ENCODE results near the gene ZNF236.
A peak's percentile ranks its signal among the peaks of the same experiment; 100 is the strongest.

The ZNF236 gene

DNA sequence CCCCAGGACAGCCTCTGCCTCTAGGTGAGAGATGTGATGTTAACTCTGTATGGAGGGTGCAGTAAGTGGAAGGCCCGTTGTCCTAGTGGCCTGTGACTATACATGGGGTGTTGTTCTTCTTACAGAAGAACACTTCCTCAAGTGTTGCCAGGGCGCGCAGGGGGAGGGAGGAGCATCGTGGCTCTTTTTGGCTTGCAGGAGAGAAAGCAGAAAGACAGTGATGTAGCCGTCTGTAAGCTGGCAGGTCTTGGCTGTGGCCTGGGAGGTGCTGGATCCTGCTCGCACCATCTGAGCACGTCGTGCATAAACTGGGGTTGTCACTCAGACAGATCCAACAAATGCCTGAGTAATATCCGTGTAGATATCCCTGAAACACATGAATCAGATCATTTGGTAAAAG is 44.3 kb downstream of the ZNF236 start:
- DNase-seq: no peak

DNA sequence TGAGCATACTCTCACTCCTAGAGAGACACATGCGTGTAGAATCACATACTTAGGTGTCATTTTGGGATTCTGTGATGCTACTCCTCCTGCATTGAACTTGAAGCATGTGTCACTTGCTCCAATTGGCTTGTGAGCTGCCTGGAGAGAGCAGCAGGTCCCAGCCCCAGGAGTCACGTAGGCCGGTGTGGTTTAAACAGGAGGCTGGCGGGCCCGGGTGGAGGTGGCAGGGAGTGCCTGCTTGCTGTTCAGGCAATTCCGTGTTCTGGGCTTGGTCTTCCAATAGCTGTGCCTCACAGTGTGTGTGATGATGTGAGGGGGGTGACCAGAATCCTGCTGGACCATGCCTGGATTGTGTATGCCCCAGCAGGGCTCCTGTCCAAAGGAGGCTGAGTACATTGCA is 51.0 kb downstream of the ZNF236 start:
- DNase-seq: no peak

DNA sequence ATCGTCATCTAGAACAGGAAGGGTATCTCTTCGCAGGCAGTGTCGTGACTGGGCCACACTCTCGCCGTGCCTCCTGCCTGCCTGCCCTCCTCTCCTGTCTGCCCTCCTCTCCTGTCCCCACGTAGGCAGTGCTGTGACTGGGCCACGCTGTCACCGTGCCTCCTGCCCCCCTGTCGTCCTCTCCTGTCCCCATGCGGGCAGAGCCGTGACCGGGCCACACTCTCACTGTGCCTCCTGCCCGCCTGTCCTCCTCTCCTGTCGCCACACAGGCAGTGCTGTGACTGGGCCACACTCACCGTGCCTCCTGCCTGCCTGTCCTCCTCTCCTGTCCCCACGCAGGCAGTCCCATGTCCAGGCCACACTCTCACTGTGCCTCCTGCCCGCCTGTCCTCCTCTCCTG is 51.4 kb downstream of the ZNF236 start:
- no peak for DNase-seq

DNA sequence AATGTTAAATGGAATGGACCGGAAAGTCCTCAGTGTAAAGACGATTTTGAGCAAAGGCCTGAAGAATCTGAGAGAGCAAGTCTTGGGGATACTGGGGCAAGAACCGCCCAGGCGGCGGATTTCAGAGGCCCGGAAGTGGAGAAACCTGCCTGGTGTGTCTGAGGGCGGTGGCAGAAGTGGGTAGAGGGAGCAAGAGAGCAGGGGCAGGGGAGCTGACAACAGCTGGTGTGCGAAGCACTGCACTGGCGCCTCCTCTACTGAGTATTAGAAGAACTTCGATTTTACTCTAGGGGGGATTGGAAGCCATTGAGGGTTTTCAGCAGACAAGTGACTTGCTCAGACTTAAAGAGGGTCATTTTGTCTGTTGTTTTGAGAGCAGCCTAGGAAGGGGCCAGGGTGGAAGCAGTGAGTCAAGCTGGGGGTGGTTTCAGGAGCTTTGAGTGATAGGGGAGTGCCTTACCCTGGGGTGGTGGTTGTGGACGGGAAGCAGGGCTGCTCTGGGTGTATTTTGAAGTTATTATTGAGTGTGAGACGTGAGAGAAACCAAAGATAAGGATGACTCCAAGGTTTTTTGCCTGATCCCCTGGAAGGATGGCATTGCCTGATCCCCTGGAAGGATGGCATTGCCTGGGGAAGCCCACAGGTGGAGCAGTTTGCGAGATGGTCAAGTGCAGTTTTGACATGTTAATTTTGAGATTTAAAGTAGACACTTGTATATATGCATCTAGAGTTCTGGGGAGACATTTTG is 52.5 kb downstream of the ZNF236 start:
- no peak for DNase-seq

DNA sequence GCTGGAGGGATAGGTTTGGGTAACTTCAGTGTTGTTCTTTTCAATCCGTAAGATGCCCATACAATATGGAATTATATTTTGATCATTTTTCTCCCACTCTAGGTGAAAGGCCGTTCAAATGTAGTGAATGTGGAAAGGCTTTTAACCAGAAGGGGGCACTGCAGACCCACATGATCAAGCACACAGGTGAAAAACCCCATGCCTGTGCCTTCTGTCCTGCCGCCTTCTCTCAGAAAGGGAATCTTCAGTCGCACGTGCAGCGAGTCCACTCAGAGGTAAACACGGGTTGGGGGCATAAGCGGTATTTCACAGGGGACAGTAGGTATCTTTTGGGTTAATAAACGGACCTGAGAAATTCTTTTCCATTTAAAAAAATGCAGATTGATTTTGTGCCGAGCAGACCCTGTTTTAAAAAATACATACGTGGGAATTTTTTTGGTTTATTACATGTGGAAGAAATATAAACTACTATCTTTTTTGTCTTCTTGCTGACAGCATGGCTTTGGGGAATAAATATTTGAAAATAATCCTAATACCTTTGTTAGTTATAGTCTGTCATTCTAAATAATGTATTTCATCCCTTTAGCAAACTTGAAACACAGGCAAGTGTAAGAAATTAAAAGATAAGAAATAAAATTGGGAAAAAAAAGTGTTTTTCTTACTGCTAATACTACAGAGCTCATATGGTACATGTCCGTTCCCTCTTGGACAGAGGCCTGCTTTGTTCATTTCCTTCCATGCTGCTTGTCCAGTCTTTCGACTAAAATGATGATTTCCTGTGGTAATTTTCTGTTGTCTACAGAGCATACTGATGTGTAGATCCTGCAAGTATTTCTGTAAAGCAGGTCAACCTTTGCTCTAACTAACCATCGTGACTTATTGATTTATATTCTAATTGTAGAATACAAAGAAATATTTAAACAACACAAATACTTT is 53.3 kb downstream of the ZNF236 start:
- peak in 1 of 2 donors; percentile 23 for DNase-seq

DNA sequence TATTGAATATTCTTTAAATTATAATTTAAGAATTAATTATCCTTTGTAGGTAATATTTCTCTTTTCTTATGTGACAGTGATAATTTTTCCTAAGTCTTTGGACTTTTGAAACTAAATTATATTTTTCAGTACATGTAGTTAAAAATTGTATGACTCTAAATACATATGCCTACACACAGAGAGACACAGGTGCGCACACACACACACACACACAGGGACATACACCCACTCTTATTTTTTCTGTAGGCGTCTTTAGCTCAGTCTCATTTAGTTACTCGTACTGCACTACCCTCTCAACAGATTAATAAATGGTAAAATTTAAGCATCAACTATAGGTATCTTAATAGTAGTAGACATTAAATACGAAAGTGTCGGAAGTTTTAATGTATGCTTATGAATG is 56.1 kb downstream of the ZNF236 start:
- no peak for DNase-seq

DNA sequence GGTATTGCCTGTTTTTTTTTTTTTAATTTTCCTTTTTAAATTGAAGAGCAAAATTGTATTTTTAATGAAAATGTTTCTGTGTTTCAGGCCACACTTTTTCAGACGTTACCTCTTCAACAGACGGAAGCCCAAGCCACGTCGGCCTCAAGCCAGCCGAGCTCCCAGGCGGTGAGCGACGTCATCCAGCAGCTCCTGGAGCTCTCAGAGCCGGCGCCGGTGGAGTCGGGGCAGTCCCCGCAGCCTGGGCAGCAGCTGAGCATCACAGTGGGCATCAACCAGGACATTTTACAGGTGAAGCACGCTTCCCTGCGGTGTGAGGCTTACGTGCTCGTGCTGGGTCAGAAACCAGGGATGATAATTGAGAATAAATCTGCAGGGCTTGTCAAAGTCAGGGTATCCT is 57.7 kb downstream of the ZNF236 start:
- DNase-seq: no peak

DNA sequence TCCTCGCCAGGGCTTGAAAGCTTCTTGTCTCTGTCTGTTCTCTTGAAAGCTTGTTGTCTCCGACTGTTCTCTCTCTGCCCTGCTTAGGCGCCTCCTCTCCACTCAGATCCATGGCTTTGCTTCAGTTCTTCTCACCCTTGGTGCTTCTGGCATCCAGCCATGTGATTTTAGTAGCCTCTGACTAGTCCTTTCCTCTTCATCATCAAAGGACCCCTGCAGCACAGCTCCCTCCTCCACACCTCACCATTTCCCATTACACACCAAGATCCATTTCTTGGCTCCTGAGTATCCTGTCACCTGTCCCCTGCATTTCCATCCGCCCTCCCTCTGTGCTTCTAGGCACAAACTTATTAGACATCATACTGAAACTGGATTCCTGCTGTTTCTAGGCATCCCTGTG is 59.4 kb downstream of the ZNF236 start:
- no peak for DNase-seq

DNA sequence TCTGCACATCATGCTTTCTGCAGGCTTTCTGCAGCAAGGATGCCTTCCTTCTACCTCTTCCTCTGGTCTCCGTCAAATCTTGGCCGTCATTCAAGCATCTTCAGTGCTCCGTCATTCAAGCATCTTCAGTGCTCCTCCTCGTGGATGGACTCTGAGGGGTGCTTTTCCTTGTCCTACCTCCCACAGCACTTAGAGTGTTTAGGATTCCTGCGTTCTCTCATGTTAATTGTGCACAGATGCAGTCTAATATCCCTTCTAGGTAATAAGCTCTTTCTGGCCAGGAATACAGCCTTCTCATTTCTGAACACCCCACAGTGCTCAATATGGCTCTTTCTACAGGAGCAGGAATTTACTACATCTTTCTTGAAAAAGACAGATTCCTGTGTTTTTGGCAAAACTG is 59.8 kb downstream of the ZNF236 start:
- no peak for DNase-seq

DNA sequence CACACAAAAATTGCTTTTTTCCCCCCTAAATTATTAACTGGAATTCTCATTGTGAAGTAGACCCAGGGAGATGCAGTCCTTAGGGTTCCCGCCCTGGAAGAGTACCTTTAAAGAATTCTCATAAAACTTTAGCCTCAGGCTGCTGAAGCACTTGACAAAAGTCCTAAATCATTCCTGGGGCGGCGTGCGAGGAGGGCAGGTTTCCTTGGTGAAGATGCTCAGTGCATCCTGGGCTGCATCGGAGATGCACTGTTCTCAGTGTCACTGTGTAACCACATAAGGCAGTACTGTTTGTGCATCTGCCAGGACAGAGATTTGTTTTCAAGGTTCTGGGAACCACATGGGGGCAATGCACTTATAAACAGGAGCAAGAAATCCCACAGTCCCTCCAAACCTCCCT is 62.6 kb downstream of the ZNF236 start:
- no peak for DNase-seq

DNA sequence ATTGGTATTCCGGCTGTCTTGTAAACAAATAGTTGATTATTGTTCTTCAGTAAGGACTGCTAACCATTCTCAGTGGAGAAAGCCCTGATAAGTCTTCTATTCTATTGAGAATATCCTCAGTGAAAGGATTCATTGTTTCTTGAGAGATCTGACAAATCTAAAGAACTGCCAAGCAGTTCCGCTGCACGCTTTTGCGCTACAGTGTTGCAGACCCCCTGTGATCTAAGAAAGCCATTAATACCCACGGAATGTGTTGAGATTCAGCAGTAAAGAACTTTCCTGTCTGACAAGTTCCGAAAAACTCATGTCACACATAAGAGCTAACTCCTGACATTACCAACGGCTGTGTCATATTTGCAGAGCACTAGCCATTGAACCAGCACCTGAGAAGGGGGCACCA is 63.8 kb downstream of the ZNF236 start:
- DNase-seq: no peak

DNA sequence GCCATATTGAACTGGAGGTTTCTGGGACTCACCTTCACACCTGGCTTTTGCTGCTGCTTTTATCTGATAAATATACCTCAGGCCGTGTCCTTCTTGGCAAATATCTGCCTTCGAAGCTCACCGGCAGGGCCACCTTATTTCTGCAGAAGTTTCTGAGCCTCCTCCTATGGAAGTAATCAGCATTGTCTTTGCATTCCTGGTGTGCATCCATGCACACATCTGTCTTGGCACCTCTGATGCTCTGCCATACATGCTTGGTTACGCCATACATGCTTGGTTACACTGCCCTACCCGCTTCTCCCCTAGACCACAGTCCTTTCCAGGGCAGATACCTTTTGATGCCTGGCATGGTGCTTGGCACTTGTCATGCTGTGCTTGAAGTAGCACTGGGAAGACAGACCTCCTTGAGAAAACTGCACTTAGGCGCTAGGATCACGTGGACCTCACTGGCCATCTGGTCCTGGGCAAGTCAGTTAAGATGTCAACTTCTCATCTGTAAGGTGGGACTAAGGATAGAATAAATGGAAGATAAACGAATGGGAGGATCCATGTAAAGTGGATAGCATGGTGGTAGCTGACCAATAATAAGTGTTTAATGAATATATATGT is 66.8 kb downstream of the ZNF236 start:
- DNase-seq: no peak

DNA sequence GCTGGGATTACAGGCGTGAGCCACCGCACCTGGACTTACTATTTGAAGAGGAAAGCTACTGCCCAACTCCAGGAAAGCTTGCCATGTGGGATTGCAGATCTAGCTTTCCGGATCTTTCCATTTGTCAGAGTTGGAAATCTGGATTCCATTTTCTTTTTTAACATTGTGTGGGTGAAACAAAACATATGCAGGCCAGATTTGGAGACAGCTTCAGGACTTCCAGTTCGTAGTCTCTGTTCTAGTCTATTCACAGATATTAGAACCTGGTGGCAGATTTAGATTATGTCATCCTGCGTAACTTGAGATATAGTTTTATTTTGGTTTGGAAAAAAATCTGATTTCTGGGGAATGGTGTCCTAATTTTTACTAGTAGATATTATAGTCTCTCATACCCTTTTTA is 70.5 kb downstream of the ZNF236 start:
- DNase-seq: peak in 1 of 2 donors; percentile 33

DNA sequence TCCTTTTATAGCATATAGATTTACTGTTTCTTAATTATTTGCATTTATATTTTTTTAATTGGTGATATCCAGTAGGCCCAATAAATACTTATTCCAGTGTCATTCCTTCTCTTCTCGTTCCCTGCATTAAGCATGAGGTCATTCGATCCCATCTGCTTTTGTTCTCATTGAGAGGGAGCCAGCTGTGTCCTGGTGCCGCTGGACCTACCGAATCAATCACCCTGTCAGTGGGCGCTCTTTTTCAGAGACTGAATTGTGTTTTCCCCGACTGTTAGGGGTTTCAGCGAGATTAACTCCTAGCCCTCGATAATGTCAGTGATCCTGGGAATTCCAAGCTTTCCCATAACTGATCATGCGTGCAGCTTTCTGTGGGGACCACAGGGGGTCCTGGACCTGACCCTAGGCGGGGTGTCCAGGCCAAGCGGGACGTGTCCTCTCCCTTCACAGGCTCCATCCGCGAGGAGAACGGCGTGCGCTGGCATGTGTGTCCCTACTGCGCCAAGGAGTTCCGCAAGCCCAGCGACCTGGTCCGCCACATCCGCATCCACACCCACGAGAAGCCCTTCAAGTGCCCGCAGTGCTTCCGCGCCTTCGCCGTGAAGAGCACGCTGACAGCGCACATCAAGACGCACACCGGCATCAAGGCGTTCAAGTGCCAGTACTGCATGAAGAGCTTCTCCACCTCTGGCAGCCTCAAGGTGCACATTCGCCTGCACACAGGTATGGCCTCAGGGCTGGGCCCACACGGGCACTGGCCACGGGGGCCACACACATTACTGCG is 72.4 kb downstream of the ZNF236 start:
- no peak for DNase-seq

DNA sequence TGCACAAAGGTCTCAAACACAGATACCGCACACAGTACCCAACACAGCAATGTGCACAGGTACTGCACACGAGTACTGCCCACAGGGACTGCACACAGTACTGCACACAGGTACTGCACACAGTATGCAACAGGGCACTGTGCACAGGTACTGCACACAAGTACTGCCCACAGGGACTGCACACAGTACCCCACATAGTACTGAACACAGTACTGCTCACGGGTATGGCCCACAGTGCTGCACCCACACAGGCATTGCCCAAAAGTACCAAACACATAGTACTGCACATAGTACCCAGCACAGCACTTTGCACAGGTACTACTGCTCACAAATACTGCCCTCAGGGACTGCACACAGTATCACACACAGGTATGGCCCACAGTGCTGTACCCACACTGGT is 73.1 kb downstream of the ZNF236 start:
- no peak for DNase-seq

DNA sequence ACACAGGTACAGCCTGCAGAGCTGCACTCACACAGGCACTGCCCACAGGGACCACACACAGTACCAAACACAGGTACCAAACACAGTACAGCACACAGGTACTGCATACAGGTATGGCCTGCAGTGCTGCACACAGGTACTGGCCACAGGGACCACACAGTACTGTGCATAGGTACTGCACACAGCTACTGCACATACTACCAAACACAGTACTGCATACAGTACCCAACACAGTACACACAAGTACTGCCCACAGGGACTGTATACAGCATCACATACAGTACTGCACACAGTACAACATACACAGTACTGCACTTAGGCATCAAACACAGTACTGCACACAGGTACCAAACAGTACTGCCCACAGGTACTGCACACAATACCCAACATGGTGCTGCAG is 74.3 kb downstream of the ZNF236 start:
- no peak for DNase-seq

DNA sequence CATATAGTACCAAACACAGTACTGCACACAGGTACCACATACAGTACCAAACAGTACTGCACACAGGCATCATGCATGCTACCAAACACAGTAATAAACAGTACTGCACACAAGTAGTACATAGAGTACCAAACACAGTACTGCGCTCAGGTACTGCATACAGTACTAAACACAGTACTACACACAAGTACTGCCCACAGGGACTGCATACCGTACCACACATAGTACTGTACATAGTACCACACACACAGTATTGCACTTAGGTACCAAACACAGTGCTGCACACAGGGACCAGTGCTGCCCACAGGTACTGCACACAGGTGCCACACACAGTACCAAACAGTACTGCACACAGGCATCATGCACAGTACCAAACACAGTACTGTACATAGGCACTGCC is 74.9 kb downstream of the ZNF236 start:
- no peak for DNase-seq

DNA sequence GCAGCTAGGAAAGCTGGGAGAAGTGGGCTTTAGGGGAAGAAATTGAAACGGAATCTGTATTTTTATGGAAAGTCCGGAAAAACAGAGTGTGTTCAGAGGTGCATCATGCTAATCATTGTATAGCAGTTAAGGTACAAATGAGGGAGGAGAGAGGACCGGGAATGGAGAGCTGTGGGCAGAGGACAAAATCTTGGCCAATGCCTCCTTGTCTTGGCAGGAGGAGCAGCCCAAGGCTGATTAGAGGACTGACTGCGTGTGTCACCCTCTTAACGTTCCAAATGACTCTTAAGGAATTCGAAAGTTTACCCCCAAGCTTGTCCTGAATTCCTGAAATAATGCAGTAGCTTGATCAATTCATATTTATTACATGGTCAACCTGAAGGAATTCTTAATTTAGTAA is 81.0 kb downstream of the ZNF236 start:
- DNase-seq: no peak

DNA sequence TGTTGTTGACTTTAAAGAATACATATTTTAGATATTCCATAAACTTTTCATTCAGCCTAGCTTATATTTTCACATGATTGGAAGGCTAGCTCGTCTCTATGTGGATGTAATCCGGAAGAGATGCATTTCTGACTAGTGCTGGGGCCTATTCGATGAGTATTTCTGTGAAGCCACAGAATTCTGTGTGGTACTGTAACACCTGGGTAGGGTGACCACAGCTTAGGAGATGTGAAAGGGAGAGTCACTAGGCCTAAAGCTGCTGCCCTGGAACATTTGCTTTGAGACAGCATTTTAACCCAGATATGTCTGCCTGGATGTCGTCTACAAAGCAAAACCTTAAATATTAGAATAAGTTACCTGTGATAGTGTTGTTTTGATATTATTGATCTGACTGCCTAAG is 83.5 kb downstream of the ZNF236 start:
- no peak for DNase-seq

DNA sequence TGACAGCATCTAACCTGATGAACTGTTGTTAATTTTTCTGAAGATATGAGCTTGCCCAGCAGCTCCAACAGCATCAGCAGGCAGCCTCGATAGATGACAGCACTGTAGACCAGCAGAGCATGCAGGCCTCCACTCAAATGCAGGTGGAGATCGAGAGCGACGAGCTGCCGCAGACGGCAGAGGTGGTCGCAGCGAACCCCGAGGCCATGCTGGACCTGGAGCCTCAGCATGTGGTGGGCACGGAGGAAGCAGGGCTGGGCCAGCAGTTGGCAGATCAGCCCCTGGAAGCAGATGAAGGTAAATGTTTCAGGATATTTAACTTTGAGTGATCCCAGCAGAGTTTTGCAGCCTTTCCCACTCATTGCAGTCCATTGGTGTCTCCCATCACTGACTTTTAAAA is 85.9 kb downstream of the ZNF236 start:
- DNase-seq: no peak

DNA sequence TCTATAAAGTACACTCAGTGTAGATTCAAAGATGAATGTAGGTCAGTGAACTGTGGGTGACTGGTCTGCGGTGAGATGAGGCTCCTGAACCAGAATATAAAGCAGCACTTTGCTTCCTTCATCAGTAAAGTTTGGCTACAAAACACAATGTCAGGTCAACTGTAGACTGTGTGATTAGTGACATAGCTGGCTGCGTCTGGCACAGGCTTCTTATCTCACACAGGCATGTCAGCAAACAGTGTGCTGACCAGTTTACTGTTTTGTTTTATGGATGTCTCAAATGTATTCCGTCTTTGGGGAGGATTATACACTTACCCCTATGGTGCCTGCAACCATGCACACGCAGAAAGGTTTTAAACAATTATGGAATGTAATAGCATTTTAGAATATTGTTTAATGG is 87.1 kb downstream of the ZNF236 start:
- no peak for DNase-seq

DNA sequence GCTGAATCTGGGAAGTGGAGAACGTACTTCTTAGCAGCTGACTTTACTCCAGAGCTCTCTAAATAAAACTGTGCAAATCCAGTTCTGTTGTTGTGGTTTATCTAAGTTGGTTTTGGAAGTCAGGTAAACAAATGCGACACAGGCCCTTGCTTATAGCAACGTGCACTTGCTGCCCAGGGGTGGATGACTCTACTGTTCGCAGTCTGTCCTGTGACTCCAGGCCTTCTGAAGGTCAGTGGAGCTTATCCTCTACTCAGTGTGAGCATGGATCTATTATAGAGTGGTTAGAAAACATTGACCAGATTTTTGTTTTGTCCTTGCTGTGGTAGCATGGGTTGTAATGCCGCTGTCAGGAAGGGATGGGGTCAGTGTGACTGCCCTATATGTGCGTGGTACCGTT is 89.1 kb downstream of the ZNF236 start:
- DNase-seq: no peak

DNA sequence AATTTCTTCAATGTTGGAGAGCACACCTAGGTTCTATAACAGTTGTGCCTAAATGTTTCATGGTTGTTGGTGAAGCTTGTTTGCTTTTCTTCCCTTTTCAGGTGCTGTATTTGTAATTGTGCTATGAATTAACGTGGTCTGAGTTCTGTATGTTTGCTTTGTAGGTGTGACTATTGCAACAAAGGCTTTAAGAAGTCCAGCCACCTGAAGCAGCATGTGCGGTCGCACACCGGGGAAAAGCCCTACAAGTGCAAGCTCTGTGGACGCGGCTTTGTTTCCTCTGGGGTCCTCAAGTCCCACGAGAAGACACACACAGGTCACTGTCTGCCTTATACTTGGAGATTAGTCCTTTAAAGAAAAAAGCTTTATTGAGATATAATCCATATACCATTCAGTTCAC is 91.2 kb downstream of the ZNF236 start:
- no peak for DNase-seq
